Activated B cell treated with CpG ODN at 0.5 μM for 24 hours (primary cell): ENCODE measurements around the gene CORO2B. TPM values are rescaled to one million over a fixed set of nuclear protein-coding genes. Genes with fewer than 3 reads are reported as not detected.

Experiments
- ATAC-seq: fragments of 200-7000 bp; cut with Tn5 transposase; one replicate; pipeline ENCODE4 v1.10.0; 2021; ENCODE audit warnings: low read depth, mild to moderate bottlenecking, moderate library complexity
- CTCF ChIA-PET: fragments of 350-600 bp; sonication (Branson Sonifier 250); formaldehyde crosslinking; loops from one replicate; lab custom pipeline; 2021; ENCODE audit warnings: antibody characterized with exemption; lab: Charles Lee
- POLR2A ChIA-PET: fragments of 350-600 bp; sonication (Branson Sonifier 250); formaldehyde crosslinking; loops from one replicate; lab custom pipeline; 2021; ENCODE audit warnings: antibody characterized with exemption; lab: Charles Lee
- DNase-seq: peaks from one replicate; pipeline ENCODE4 v3.0.0; 2022
- H3K27ac Mint-ChIP-seq: one replicate; pipeline ENCODE4 v1.8.0; 2020; ENCODE audit warnings: mixed read lengths
- H3K27me3 Mint-ChIP-seq: one replicate; pipeline ENCODE4 v1.8.0; 2021; ENCODE audit warnings: mixed read lengths
- H3K36me3 Mint-ChIP-seq: one replicate; pipeline ENCODE4 v1.8.0; 2021; ENCODE audit warnings: low read depth, mixed read lengths
- H3K4me1 Mint-ChIP-seq: one replicate; pipeline ENCODE4 v1.8.0; 2021; ENCODE audit warnings: mixed read lengths
- H3K4me3 Mint-ChIP-seq: one replicate; pipeline ENCODE4 v1.8.0; 2020; ENCODE audit warnings: mild to moderate bottlenecking, mixed read lengths
- H3K9me3 Mint-ChIP-seq: one replicate; pipeline ENCODE4 v1.8.0; 2020; ENCODE audit warnings: mixed read lengths
- CTCF ChIP-seq: fragments of 200-600 bp; IDR thresholded peaks from one replicate; pipeline ENCODE4 v1.8.0; 2022; ENCODE audit warnings: antibody characterized with exemption, mild to moderate bottlenecking
- intact Hi-C: fragments of 100-400 bp; cut with micrococcal nuclease; formaldehyde crosslinking; loops from one replicate; pipeline ENCODE4 v1.15.1; 2024
- total RNA-seq: library from RNA; stranded (reverse); gene quantifications from 2 replicates; pipeline ENCODE4 v1.2.3, GENCODE V29; 2022

CORO2B gene
- total RNA-seq, 1 donor from 2014 or later: 1.0 TPM

GRCh38 chr15:68773036-68773435 is 194.2 kb downstream of the CORO2B start:
- Mint-ChIP-seq H3K27ac (no peak overlapping the region), H3K36me3 (peaks cover 5% of the 10 kb centered on the region), H3K4me1 (no peaks in the 10 kb centered on the region), H3K9me3 (no peaks in the 10 kb centered on the region), H3K27me3 (no peaks in the 10 kb centered on the region), H3K4me3 (no peak overlapping the region)
- POLR2A ChIA-PET: no interaction called here
- intact Hi-C loops: no loop called here
- CTCF ChIA-PET: no interaction called here
- TF ChIP-seq CTCF: no peak
- DNase-seq: no peak
- no peak for ATAC-seq

GRCh38 chr15:68774120-68774519 is 195.3 kb downstream of the CORO2B start:
- ChIA-PET POLR2A (no interaction called here), CTCF (interaction anchor here (0.6 kb wide), 1 partner anchor 111 kb away, joined by 3 read pairs; no protein-coding TSS in a partner anchor)
- no peaks in the 10 kb centered on the region for H3K4me1 Mint-ChIP-seq
- ATAC-seq: no peak
- H3K36me3 Mint-ChIP-seq: peaks cover 15% of the 10 kb centered on the region
- H3K9me3 Mint-ChIP-seq: no peaks in the 10 kb centered on the region
- no peak overlapping the region for H3K27ac Mint-ChIP-seq
- H3K4me3 Mint-ChIP-seq: no peak overlapping the region
- TF ChIP-seq CTCF: no peak
- DNase-seq: no peak
- intact Hi-C loops: no loop called here
- H3K27me3 Mint-ChIP-seq: no peaks in the 10 kb centered on the region

GRCh38 chr15:68774521-68775235 is 195.9 kb downstream of the CORO2B start:
- no peak for TF ChIP-seq CTCF

GRCh38 chr15:68775236-68775577 is 196.4 kb downstream of the CORO2B start:
- no peak for ATAC-seq
- intact Hi-C loops: no loop called here
- no peak for DNase-seq
- TF ChIP-seq CTCF: no peak
- ChIA-PET POLR2A (no interaction called here), CTCF (no interaction called here)
- Mint-ChIP-seq H3K9me3 (no peaks in the 10 kb centered on the region), H3K4me1 (no peaks in the 10 kb centered on the region), H3K4me3 (no peak overlapping the region), H3K27ac (no peak overlapping the region), H3K36me3 (peaks cover 25% of the 10 kb centered on the region), H3K27me3 (no peaks in the 10 kb centered on the region)

More at GRCh38 chr15:68774521-68775235, 195.9 kb downstream of the CORO2B start:
- Mint-ChIP-seq H3K27ac (no peak overlapping the region), H3K27me3 (no peaks in the 10 kb centered on the region), H3K9me3 (no peaks in the 10 kb centered on the region), H3K4me3 (no peak overlapping the region), H3K4me1 (no peaks in the 10 kb centered on the region), H3K36me3 (peaks cover 21% of the 10 kb centered on the region)
- ATAC-seq (no peak), DNase-seq (no peak)
- intact Hi-C loops: no loop called here
- ChIA-PET CTCF (interaction anchor here (0.6 kb wide), 1 partner anchor 111 kb away, joined by 3 read pairs; no protein-coding TSS in a partner anchor), POLR2A (no interaction called here)

- H3K4me1 Mint-ChIP-seq: no peaks in the 10 kb centered on the region
- no peak overlapping the region for H3K27ac Mint-ChIP-seq
- ATAC-seq (no peak), DNase-seq (no peak)
- no peaks in the 10 kb centered on the region for H3K9me3 Mint-ChIP-seq
- H3K4me3 Mint-ChIP-seq: no peak overlapping the region
- CTCF ChIA-PET: no interaction called here
- no peaks in the 10 kb centered on the region for H3K27me3 Mint-ChIP-seq
- POLR2A ChIA-PET: interaction anchor here (1.1 kb wide), 1 partner anchor 43 kb away, joined by 3 read pairs; no protein-coding TSS in a partner anchor
- no peak for TF ChIP-seq CTCF
- intact Hi-C loops: no loop called here
- H3K36me3 Mint-ChIP-seq: peaks cover 32% of the 10 kb centered on the region
Observed at GRCh38 chr15:68775671-68776476, 197.1 kb downstream of the CORO2B start.
